ENCODE results near the gene STK25.

DNA sequence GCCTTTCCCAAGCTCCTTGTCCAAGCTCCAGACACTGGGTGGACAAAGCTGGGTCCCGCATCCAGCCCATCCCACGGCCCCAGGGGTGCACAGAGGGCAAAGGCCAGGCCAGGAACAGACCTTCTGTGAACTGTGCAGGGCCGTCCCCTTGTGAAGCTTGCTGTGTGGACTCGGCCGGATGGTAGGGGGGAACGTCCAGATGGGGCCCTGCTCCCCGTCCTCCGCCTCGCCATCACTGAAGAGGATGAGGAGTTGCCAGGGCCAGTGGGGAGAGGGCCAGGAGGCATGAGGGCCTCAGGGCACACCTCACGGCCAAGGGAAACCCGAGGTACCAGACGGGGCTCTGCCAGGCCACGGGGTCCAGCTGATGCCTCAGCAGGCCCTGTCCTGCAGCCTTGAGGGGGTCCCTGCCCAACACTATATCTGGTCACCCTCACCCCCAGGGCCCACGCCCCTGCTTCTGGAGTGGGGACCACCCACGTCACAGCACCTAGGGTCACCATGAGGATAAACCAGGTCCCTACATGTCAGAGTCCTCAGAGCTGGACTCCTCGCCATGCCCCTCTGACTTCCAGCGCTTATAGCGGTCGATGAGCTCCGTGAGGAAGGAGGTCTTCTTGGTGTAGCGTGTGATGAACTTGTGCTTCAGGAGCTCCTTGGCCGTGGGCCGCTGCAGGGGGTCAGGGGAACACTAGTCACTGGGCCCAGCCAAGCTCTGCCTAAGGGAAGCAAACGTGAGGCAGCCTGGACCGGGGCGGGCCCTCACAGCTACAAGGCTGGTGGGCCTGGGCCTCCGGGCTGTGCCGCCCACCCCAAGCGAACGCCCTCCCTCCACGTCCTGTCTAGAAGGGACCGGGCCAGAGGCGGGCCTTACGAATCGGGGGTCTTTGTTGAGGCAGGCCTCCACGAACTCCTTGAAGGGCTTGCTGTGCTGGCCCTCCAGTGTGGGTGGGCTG is 10.0 kb downstream of the STK25 start:
- TF ChIP-seq, protein P1, sequence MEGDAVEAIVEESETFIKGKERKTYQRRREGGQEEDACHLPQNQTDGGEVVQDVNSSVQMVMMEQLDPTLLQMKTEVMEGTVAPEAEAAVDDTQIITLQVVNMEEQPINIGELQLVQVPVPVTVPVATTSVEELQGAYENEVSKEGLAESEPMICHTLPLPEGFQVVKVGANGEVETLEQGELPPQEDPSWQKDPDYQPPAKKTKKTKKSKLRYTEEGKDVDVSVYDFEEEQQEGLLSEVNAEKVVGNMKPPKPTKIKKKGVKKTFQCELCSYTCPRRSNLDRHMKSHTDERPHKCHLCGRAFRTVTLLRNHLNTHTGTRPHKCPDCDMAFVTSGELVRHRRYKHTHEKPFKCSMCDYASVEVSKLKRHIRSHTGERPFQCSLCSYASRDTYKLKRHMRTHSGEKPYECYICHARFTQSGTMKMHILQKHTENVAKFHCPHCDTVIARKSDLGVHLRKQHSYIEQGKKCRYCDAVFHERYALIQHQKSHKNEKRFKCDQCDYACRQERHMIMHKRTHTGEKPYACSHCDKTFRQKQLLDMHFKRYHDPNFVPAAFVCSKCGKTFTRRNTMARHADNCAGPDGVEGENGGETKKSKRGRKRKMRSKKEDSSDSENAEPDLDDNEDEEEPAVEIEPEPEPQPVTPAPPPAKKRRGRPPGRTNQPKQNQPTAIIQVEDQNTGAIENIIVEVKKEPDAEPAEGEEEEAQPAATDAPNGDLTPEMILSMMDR (IDR thresholded peaks at IDR 0.05; ENCODE audit: low read depth, low read length): no peak
- no peak for TF ChIP-seq POLR2A (IDR thresholded peaks at IDR 0.05; ENCODE audit: extremely low read depth, insufficient read length)

Data from NB4 (cell line).